NCI-H2107 treated with DMSO at 0.1 percent for 48 hours (cell line): ENCODE data around the gene NXN.
"Not testable (repeated sequence)": the region's sequence is repeated elsewhere in the genome, so short reads cannot be mapped to it uniquely, and the experiment has no call there.

ENCODE experiments used
- DNase-seq: peaks from one replicate; lab custom pipeline; 2025; ENCODE audit not compliant: unreplicated experiment; lab: John Stamatoyannopoulos, UW

Gene NXN

GRCh38 chr17:981292-981658 lies 1.7 kb upstream of the NXN start:
- DNase-seq: no peak

GRCh38 chr17:980406-981291 lies 1.1 kb upstream of the NXN start:
- peak; percentile 43 for DNase-seq

DNA sequence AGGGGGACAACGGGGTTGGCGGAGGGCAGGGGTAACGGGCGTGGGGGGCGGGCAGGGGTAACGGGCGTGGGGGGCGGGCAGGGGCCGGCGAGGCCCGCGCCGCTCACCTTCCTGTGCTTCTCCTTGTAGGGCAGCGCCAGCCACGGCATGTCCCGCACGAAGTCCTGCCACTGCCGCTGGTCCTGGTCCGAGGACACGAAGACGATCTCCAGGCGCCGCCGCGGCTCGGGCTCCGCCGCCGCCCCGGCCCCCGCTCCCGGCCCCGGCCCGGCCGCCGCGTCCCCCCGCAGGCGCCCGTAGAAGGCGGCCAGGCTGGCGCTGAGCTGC lies 401 bp downstream of the NXN start:
- DNase-seq: no peak

DNA sequence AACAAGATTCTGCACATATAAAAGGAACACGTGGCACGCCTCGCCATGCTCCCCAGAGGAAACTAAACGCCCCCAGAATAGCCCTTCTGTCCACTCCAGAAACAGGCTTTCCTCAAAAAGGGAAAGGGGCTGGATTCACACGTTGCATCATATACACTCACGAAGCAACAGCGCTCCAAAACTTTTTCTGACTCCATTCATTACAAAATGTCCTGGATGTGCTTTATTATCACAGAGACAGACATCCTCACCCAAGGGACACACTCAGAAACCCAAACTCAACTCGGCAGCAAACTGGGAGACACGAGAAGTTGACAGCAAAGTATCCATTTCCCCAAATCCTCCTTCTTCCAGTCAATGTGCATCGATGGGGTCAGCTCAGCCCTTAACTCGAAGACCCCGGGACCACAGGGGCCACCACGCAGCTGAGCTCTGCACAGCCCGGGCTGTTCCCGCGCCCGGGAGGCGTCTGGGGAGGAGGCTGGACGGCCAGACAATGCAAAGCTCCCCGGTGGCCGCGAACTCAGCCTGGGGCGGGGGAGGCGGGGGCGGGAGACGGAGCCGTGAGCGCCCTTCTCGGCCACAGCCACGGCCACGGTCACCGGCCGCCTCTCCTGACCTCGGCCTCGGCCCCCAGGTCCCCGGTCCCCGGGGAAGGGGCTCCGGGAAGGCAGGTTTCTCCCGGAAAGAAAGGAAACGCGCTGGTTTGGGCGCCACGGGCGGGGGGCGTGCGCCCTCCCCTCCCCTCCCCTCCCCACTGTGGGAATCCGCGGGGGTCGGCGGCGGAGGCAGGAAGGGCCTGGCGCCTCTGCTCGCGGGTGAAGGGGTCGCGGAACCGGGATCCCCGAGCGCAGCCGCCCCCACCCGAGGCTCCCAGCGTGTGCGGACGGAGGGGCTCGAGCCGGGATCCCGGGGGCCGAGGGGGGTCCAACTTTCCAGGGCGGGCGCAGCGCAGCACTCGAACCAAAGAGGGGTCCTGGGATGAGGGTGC lies 1.2 kb downstream of the NXN start:
- DNase-seq: no peak

GRCh38 chr17:977166-977565 lies 2.4 kb downstream of the NXN start:
- no peak for DNase-seq

DNA sequence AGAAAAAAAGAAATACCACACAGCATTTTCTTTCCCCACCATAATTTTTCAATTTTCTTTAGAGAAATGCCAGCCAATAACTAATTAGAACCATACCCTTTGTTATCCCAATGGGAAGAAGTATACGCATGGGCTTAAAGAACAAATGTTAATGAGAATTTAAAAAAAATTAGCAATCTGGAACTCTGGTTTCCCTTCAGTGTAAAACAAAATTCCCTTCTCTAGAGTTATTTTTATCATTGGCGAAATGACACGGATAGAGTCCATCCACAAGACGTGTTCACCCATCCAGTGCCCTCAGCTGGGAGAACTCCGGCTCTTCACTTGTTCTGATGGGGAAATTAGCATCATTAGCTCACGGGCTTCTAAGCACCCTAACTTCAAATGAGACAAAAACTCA lies 3.3 kb downstream of the NXN start:
- DNase-seq: no peak

DNA sequence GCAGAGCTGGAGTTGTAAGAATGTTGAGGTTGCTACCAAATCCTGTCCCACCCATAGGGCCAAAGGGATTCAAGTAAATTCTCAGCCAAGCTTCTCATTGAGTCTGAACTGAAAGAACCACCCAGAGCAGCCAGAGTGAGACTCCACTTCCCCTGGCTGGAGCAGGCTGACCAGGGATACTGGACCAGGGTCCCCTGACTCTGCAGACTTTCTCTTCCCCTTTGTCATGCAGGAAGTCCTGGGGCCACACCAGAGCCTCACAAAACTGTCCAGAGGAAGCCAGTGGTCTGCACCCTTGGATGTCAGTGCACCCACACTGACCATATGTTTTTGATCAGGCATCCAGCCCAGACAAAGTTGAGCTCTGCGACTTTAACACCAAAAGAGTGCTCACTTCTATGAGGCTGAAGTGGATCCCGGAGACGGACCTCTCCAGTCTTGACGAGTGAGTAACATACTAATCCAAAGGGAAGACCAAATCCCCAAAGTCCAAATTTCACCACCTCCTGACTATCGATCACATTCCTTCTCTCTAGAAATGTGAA lies 4.1 kb downstream of the NXN start:
- no peak for DNase-seq

GRCh38 chr17:974778-975177 lies 4.8 kb downstream of the NXN start:
- DNase-seq: not testable (repeated sequence)

GRCh38 chr17:973053-973452 lies 6.5 kb downstream of the NXN start:
- DNase-seq: no peak

- DNase-seq: not testable (repeated sequence)
These were observed 7.7 kb downstream of the NXN start for GRCh38 chr17:971861-972260.

DNA sequence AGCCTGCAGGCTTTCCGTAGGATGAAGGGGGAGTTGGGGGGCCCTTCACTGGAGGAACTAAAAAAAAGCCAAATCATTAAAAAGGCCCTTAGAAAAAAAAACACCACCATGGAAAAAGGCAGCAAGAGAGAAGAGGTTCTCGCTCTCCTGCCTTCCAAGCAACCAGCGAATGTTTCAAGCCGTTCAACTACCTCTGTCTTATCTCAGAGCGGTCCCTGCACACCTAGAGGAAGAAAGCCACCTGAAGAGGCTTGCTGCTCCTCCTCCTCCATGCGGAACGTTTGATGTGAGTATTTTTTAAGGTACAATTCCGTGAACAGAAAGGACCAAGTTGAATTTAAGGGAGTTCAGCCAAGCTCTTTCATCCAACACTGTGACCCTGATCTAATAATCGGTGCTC lies 9.2 kb downstream of the NXN start:
- no peak for DNase-seq

GRCh38 chr17:969811-970355 lies 9.7 kb downstream of the NXN start:
- DNase-seq: peak; percentile 8

DNA sequence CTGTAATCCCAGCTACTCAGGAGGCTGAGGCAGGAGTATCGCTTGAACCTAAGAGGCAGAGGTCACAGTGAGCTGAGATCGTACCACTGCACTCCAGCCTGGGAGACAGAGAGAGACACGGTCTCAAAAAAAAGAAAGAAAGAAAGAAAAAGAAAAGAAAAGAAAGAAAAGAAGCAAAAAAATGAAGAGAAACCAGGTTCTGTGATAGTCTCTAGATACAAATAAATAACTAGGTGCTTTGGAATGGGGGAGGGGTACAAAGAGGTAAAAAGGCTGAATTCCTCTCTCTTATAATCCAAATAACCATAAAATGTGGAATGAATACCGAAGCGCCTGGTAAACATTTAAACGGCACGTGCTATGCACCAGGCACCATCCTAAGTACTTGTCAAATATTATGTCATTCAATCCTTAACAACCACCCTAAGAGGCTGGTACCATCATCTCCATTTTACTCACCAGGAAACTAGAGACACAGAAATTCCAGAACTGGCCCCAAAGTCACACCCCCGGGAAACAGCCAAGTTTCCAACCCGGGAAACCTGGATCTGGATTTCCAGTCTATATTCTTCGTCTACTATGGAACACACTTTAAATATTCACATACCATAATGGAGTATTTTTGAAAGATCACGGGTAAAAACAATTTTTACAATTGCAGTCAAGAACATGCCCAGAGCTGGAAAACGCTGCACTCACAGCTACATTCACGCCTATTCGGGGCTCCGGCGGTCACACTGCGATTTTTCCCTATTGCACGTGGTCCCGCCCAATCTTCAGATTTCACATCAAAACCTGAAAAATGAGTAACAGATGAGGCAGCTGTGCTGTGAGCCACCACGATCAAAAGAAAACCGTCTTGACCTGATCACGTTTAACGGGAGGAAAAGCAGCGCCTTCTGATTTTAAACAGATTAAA lies 10.5 kb downstream of the NXN start:
- DNase-seq: peak; percentile 29

DNA sequence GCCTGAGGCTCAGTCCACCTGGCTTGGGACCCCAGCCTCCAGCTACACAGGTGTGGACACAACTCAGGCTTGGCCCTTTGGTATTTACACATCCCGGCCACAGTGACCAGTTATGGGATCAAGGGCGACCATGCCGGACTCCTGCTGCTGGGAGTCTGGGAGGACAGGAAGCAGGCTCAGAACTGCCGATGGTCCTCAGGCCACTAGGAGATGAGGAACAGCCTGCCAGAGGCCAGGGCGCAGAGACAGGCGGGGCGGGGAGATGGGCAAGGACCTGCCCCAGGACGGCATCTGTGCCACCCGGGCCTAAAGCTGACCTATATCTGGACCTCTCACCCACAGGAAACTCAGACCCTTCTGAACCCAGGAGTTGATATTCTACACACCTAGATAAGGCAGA lies 12.5 kb downstream of the NXN start:
- no peak for DNase-seq

- no peak for DNase-seq
These were observed 14.1 kb downstream of the NXN start for GRCh38 chr17:965311-965989.

DNA sequence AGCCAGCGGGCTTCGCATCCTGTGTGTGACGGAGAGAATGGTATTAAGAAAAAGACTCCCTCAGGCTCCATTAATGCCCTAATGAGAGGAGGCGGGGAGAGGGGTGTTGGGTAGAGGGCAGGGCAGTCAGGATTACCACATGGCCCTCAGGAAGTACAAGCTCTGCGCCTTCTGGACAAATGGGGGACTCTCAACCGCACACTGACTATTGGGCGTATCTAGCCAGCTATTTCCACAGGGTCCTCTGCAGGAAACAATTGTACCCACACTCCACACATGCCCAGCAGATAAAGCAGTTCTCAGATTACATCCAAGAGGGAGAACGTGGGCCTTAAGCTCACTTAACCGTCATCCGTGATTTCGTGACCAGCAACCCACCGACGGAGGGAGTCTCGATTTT lies 14.7 kb downstream of the NXN start:
- peak; percentile 31 for DNase-seq

DNA sequence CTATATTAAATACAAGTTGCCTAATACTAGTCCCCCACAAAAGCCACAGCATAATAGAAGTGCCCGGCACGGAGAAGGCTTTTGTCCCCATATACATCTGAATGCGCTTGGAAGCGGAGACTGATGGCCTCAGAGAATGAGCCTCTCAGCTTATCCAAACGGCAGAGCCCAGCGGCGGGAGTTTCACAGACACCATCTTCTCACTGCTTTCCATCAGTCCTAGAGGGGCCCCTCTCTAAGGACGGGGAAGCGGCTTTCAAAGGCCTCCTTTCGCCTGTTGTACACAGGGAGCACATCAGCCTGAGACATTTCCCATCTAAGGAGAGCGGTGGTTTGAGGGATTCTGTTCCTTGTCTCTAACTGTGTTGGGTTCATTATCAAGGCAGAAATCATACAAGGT lies 16.9 kb downstream of the NXN start:
- DNase-seq: peak; percentile 20

DNA sequence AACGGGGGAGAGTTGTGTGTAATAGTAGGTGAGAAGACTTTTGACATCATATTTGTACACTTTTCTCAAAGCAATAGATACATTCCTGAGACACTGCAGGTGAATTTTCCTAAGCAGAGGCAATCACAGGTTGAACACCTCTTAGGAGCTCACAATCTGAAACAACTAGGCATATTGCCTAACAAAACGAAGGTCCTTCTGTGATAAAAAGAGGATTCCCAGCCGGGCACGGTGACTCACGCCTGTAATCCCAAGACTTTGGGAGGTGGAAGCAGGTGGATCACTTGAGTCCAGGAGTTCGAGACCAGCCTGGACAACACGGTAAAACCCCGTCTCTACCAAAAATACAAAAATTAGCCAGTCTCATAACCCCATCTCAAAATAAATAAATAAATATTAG lies 17.4 kb downstream of the NXN start:
- no peak for DNase-seq

GRCh38 chr17:958712-959451 lies 20.7 kb downstream of the NXN start:
- no peak for DNase-seq
